GM18870 (cell line): Measurements from ENCODE around the gene H2BW1.
"Not testable (repeated sequence)": the region's sequence is repeated elsewhere in the genome, so short reads cannot be mapped to it uniquely, and the experiment has no call there.

Experiments used
- ATAC-seq: cut with Tn5 transposase; IDR thresholded peaks from one replicate; pipeline ENCODE4 v1.9.1; 2021; ENCODE audit warnings: moderate library complexity; ENCODE audit not compliant: unreplicated experiment

The H2BW1 gene

GRCh38 chrX:104013606-104014005 lies at the start of gene H2BW1:
TSS of gene H2BW1 (minus strand) at chrX:104013708. CDS start at chrX:104013576, 132 bp downstream.
- ATAC-seq: no peak

DNA sequence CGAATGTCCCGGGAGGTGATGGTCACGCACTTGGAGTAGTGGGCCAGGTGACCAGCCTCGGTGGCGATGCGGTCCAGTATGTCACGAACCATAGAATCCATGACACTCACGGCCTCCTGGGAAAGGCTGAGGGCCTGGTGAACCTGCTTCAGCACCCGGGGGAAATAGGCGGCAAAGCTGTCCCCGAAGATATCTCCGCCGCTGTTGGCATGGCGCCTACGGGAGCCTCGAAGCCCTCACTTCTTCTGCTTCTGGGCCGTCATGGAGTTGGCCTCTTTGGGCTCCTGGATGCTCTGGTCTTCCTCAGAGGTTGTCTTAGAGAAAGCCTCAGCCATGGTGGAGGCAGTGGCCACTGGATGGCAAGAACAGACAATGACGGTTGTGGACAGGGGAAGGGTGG lies 49.1 kb upstream of the H2BW1 start:
- ATAC-seq: not testable (repeated sequence)

- ATAC-seq: not testable (repeated sequence)
These were observed 41.4 kb upstream of the H2BW1 start for GRCh38 chrX:104054956-104055355.

DNA sequence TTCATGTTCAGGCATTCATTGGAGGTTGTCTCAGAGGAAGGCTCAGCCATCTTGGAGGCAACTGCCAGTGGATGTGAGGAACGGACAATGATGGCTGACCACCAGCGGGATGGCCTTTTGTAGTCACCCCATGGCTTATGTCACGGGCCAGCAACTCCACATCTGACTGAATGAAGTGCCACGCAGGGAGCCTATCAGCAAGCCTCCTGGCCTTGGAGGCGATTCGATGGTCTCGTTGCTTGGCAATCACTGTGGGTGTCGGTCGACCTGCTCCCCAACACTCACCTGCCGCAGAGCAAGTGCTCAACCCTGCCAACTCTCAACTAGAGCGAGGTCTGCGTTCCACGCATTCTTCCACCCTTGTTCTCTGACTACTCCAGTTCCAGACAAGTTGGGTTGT lies 33.7 kb upstream of the H2BW1 start:
- ATAC-seq: no peak

GRCh38 chrX:104045642-104046041 lies 32.1 kb upstream of the H2BW1 start:
- no peak for ATAC-seq

DNA sequence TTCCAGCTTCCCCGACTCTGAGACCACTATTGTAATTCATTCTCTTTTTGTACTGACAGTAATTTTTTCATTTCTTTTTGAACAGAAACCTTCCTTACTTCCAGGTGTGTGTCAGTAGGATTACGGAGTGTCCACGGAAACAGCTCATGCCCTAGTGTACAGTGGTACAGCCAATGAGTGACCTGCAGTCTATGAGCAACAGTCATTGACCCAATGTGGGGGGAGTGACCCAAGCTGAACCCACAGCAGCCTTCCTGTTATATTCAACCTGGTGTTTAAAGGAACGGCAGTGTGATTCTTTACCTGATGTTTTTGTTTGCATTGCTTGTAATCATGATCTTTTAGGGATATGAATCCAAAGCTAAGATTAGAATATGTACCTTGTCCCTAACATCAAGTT lies 27.5 kb upstream of the H2BW1 start:
- ATAC-seq: no peak

GRCh38 chrX:104039689-104040505 lies 26.4 kb upstream of the H2BW1 start, which contains the start of gene H2BW2:
TSS of gene H2BW2 (plus strand) at chrX:104039956. CDS start at chrX:104039995, 39 bp downstream.
- ATAC-seq: no peak

DNA sequence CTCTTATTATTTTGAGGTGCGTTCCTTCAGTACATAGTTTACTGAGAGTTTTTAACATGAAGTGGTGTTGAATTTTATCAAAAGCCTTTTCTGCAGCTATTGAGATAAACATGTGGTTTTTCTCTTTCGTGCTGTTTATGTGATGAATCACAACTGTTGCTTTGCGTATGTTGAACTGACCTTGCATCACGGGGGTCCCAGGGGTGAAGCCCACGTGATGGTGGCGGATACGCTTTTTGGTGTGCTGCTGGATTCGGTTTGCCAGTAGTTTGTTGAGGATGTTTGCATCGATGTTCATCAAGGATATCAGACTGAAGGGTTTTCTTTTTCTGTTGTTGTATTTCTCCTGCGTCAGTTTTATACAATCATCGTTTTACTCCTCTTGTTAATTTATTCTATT lies 4.6 kb upstream of the H2BW1 start:
- no peak for ATAC-seq

DNA sequence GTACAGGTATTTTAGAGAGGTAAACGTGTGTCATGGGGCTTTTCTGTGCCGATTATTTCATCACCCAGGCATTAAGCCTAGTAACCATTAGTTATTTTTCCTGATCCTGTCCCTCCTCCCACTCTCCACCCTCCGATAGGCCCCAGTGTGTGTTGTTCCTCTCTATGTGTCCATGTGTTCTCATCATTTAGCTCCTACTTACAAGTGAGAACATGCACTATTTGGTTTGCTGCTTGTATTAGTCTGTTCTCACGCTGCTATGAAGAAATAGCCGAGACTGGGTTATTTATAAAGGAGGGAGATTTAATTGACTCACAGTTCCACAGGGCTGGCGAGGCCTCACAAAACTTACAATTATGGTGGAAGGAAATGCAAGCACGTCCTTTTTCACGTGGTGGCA lies 2.1 kb upstream of the H2BW1 start:
- not testable (repeated sequence) for ATAC-seq

GRCh38 chrX:104013158-104013557 lies 350 bp downstream of the H2BW1 start:
- ATAC-seq: no peak

- ATAC-seq: no peak
These were observed 4.7 kb downstream of the H2BW1 start for GRCh38 chrX:104008831-104009230.

DNA sequence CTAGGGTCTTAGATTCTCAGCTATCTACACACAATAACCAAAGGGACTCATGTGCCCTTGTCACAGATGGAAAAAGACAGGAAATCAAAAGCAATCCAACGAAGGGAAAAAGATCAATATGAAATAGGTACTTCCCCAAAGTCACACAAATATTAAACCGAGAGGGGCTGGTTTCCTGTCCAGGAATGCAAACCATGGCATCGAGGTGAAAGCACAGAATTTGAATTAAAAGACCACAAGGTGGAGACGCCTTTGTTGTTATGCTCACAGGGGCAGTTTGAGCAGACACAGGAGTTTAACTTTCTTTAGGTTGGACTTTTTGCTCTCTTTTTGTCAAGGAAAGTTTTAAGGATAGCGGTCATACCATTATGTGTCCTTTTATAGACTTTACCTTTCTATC lies 14.3 kb downstream of the H2BW1 start:
- ATAC-seq: peak; percentile 71

GRCh38 chrX:103983508-103983907 lies 30.0 kb downstream of the H2BW1 start:
- not testable (repeated sequence) for ATAC-seq

DNA sequence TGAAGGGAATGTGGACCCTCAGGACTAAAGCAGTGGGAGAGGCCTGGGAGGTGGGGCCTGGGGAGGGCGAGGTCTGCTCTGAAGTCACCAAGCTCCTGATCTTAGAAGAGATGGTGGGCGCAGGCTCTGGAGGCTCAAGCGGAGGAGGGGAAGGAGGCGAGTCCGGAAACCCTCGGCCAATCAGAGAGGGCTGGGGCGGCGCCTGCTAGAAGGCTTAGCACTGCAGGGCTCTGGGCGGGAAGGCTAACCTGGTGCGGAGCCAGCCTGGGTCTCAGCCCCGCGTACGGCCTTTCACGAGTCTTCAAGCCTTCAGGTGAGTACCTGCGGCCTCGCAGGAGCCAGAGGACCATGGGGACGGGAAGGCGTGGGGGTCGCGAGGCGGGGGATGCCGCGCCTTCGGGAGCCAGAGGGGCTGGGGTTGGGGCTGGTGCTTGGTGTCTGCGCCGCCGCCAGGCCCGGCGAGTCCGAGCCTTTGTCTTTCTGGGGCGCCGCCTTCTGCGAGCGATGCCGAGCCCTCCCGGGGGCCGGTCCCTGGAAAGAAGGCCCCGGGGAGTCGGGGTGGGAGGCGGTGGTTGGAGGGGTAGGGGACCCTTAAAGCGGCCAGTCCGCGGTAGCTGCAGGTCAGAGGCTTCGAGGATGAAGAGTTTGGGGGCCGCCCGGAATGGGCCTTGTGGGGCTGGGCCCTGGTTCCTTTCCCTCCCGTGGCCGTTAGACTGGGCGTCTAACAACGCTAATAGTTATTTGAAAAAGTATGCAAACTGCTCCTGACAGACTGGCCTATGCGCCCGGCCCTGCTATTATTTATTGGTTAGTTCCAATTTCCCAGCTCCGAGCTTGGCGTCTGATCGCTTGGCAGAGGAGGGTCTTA lies 50.9 kb downstream of the H2BW1 start, which contains the start of gene TMSB15B:
Gene TMSB15B, plus strand, starts transcription at position 217 of the 868 bp plus-strand sequence.
- not testable (repeated sequence) for ATAC-seq
